H1 (cell line): ENCODE results near the gene PPIF. TPM values are rescaled to one million over a fixed set of nuclear protein-coding genes. Genes with fewer than 3 reads are reported as not detected.

ENCODE experiments used
- GTF2F1 ChIP-seq: IDR thresholded peaks from 2 replicates; pipeline ENCODE4 v1.6.1; 2012; ENCODE audit warnings: low read depth, low read length, improper control_type of control experiment, borderline replicate concordance
- SIRT6 ChIP-seq: IDR thresholded peaks from one replicate; pipeline ENCODE4 v1.7.1; 2012; ENCODE audit warnings: low read length, inconsistent platforms
- SIX5 ChIP-seq: IDR thresholded peaks from 2 replicates; pipeline ENCODE4 v1.6.1; 2011; ENCODE audit warnings: mild to moderate bottlenecking, low read depth, low read length
- SP4 ChIP-seq: IDR thresholded peaks from 2 replicates; pipeline ENCODE4 v1.6.1; 2012; ENCODE audit warnings: low read length, inconsistent platforms
- polyA plus RNA-seq, 7 experiments: library from polyadenylated mRNA; depleted of rRNA in 3 of 7; stranded (reverse) in 5 of 7; unstranded in 2 of 7; fragments of >200 nt in 5 of 7; fragments of 200-250 nt in 2 of 7; gene quantifications; 1 replicate in 5 of 7; 2 replicates in 1 of 7; 4 replicates in 1 of 7; pipeline versions ENCODE4 v1.2.1 to v1.2.3, GENCODE V29; 2011 to 2013; ENCODE audit warnings: missing spikeins in 2 of 7, mixed read lengths in 2 of 7
- total RNA-seq: library from RNA; stranded (reverse); fragmentation: NEBNext Ultra II Directional; extraction: Animal tissue kit (Norgen Biotek cat#: 25700); gene quantifications from 2 replicates; pipeline ENCODE4 v1.2.1, GENCODE V29; 2021

PPIF gene
- total and polyA plus RNA-seq, 2 of the 8 experiments (the other 6 are each of a cell fraction or from before 2014, with no cell fraction given), result 70.2 to 77.6 TPM

- TF ChIP-seq GTF2F1 (no peak), SIRT6 (no peak), SP4 (no peak), SIX5 (no peak)
- TF ChIP-seq, all 59 proteins: peak for 0
These were observed 13.5 kb downstream of the PPIF start (continued) for GRCh38 chr10:79360499-79361342.
